Measurements from ENCODE around the gene RASSF8. TPM values are rescaled to one million over a fixed set of nuclear protein-coding genes. Genes with fewer than 3 reads are reported as not detected.

The RASSF8 gene
- polyA plus RNA-seq, 1 donor (not counting 4 experiments of a cell fraction or from before 2014, with no cell fraction given), result 10.5 TPM

- dilution Hi-C loops (cut with MboI; ENCODE audit: extremely low pct_ligation_motif_present, low sequenced_read_pairs), result no loop called here
- DNase-seq (ENCODE audit: low read depth, low spot score), result no peak
- Histone ChIP-seq H3K36me3 (ENCODE audit: control insufficient read depth in 2 of 2, extremely low read depth in 1 of 2, insufficient read depth in 2 of 2, low read length in 2 of 2) (no peaks in the 10 kb centered on the region), H3K9me1 (ENCODE audit: control insufficient read depth, extremely low read depth, insufficient read depth, low read length) (no peaks in the 10 kb centered on the region), H3K4me2 (ENCODE audit: control insufficient read depth, extremely low read depth, insufficient read depth, low read depth, low read length) (peak overlapping the region; percentile 82), H3K9me3 (ENCODE audit: control insufficient read depth, low read depth, low read length) (no peaks in the 10 kb centered on the region), H3K27ac (ENCODE audit: control insufficient read depth, insufficient read depth, low read length) (peak overlapping the region; percentile 62), H2AFZ (ENCODE audit: control insufficient read depth, low read length) (peak overlapping the region; percentile 5), H3K27me3 (ENCODE audit: control insufficient read depth, extremely low read depth, insufficient read depth, low read length) (no peaks in the 10 kb centered on the region), H3K4me1 (ENCODE audit: control insufficient read depth, extremely low read depth, insufficient read depth, low read length) (no peaks in the 10 kb centered on the region), H4K20me1 (ENCODE audit: control insufficient read depth, extremely low read depth, insufficient read depth, low read length) (no peaks in the 10 kb centered on the region), H3K4me3 (ENCODE audit: control insufficient read depth in 2 of 3, extremely low read depth in 1 of 3, insufficient read depth in 2 of 3, low read depth in 1 of 3, low read length in 3 of 3) (peak overlapping the region; percentile 67 to 78 (median 71)), H3K9ac (ENCODE audit: control insufficient read depth, extremely low read depth, insufficient read depth, low read length) (peak overlapping the region; percentile 76), H3K79me2 (ENCODE audit: control insufficient read depth, insufficient read depth, low read length) (peaks cover 40% of the 10 kb centered on the region)
- TF ChIP-seq CTCF (optimal IDR thresholded peaks at IDR 0.05 in 1 of 3, IDR thresholded peaks at IDR 0.05 in 1 of 3, conservative IDR thresholded peaks at IDR 0.05 in 1 of 3; ENCODE audit: extremely low read depth in 1 of 3, insufficient read depth in 2 of 3, low read length in 3 of 3), result peak in 1 of 3 experiments; percentile 37
- TF ChIP-seq EZH2 (IDR thresholded peaks at IDR 0.05; ENCODE audit: low read length), result no peak
- peak; percentile 36 for FAIRE-seq
Observed at GRCh38 chr12:25959071-25959961, 834 bp downstream of the RASSF8 start.

- dilution Hi-C loops (cut with MboI; ENCODE audit: extremely low pct_ligation_motif_present, low sequenced_read_pairs), result no loop called here
Observed at GRCh38 chr12:25960143-25960542, 1.7 kb downstream of the RASSF8 start.

More at GRCh38 chr12:25960143-25960542, 1.7 kb downstream of the RASSF8 start:
- Histone ChIP-seq H2AFZ (ENCODE audit: control insufficient read depth, low read length) (no peak overlapping the region), H3K79me2 (ENCODE audit: control insufficient read depth, insufficient read depth, low read length) (peaks cover 40% of the 10 kb centered on the region), H3K9me1 (ENCODE audit: control insufficient read depth, extremely low read depth, insufficient read depth, low read length) (no peaks in the 10 kb centered on the region), H3K9me3 (ENCODE audit: control insufficient read depth, low read depth, low read length) (no peaks in the 10 kb centered on the region), H3K9ac (ENCODE audit: control insufficient read depth, extremely low read depth, insufficient read depth, low read length) (peak overlapping the region; percentile 76), H3K27me3 (ENCODE audit: control insufficient read depth, extremely low read depth, insufficient read depth, low read length) (no peaks in the 10 kb centered on the region), H3K36me3 (ENCODE audit: control insufficient read depth in 2 of 2, extremely low read depth in 1 of 2, insufficient read depth in 2 of 2, low read length in 2 of 2) (no peaks in the 10 kb centered on the region), H3K4me2 (ENCODE audit: control insufficient read depth, extremely low read depth, insufficient read depth, low read depth, low read length) (peak overlapping the region; percentile 82), H4K20me1 (ENCODE audit: control insufficient read depth, extremely low read depth, insufficient read depth, low read length) (no peaks in the 10 kb centered on the region), H3K27ac (ENCODE audit: control insufficient read depth, insufficient read depth, low read length) (peak overlapping the region; percentile 62), H3K4me3 (ENCODE audit: control insufficient read depth in 2 of 3, extremely low read depth in 1 of 3, insufficient read depth in 2 of 3, low read depth in 1 of 3, low read length in 3 of 3) (peak overlapping the region; percentile 67 to 78 (median 71)), H3K4me1 (ENCODE audit: control insufficient read depth, extremely low read depth, insufficient read depth, low read length) (no peaks in the 10 kb centered on the region)
- TF ChIP-seq EZH2 (IDR thresholded peaks at IDR 0.05; ENCODE audit: low read length), result no peak
- peak in 2 of 3 experiments; percentile 27 to 51 for TF ChIP-seq CTCF (optimal IDR thresholded peaks at IDR 0.05 in 1 of 3, IDR thresholded peaks at IDR 0.05 in 1 of 3, conservative IDR thresholded peaks at IDR 0.05 in 1 of 3; ENCODE audit: extremely low read depth in 1 of 3, insufficient read depth in 2 of 3, low read length in 3 of 3)
- FAIRE-seq, result peak; percentile 84
- no peak for DNase-seq (ENCODE audit: low read depth, low spot score)

Measured in keratinocyte (primary cell).